Measurements from ENCODE around the gene NEDD1. TPM values are rescaled to one million over a fixed set of nuclear protein-coding genes. Genes with fewer than 3 reads are reported as not detected.

NEDD1 gene
- total RNA-seq, 2 donors from 2014 or later = 13.1 to 13.6 TPM

GRCh38 chr12:96994900-96995299 is 87.8 kb downstream of the NEDD1 start:
- ATAC-seq (no peak), DNase-seq (no peak)
- intact Hi-C loops (cut with DNase I, micrococcal nuclease) = no loop called here

- DNase-seq (no peak), ATAC-seq (no peak)
- intact Hi-C loops (cut with DNase I, micrococcal nuclease) = no loop called here
Measured at GRCh38 chr12:96995861-96996260, 88.8 kb downstream of the NEDD1 start.

GRCh38 chr12:96997797-96998484 is 90.9 kb downstream of the NEDD1 start:
- DNase-seq (no peak), ATAC-seq (no peak)
- intact Hi-C loops (cut with DNase I, micrococcal nuclease) = no loop called here

DNA sequence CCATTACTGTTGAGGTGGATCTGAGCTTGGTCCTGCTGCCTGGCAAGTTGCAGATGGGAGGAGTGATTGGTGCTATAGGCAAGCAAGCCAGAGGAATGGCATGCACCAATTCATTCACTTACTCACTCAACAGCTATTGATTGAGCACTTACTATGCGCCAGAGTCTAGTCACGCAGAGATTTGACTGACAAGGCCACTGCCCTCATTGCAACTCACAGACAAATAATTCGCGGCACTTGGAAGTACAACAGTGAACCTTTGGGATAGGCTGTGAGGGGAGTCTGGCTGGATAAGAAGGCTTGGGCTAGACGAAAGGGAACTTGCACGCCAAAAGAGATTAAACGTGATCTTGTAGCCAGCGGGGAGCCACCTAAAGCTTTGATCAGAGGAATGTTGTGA is 96.2 kb downstream of the NEDD1 start:
- DNase-seq (no peak), ATAC-seq (no peak)
- intact Hi-C loops (cut with DNase I, micrococcal nuclease) = no loop called here

Measured in left colon (tissue), 2 donors.